Kidney (tissue), 14 donors: ENCODE measurements around the gene ENTHD1. TPM values are rescaled to one million over a fixed set of nuclear protein-coding genes. Genes with fewer than 3 reads are reported as not detected.

ENCODE experiments used
- DNase-seq, 5 donors: peaks; one replicate each; pipeline ENCODE4 v3.0.0-alpha.2; 2013 to 2020
- FAIRE-seq: peaks from 2 replicates; lab custom pipeline; 2012; peaks lifted over from hg19 to GRCh38; lab: Jason Lieb, UNC
- H3K27ac ChIP-seq, 2 donors: one replicate each; pipeline ENCODE4 v1.7.0; 2013; ENCODE audit warnings: low read depth in 2 of 2, low read length in 2 of 2, inconsistent platforms in 1 of 2
- H3K27me3 ChIP-seq: one replicate; pipeline ENCODE4 v1.7.1; 2013; ENCODE audit warnings: low read length, inconsistent platforms; ENCODE audit not compliant: control insufficient read depth, insufficient read depth
- H3K36me3 ChIP-seq, 3 donors: one replicate each; pipeline versions ENCODE4 v1.7.0 to v1.7.1; 2013; ENCODE audit warnings: low read length in 3 of 3, control low read depth in 1 of 3, inconsistent platforms in 1 of 3; ENCODE audit not compliant: insufficient read depth in 3 of 3, control insufficient read depth in 2 of 3
- H3K4me1 ChIP-seq, 3 donors: one replicate each; pipeline versions ENCODE4 v1.7.0 to v1.7.1; 2013; ENCODE audit warnings: low read length in 3 of 3, inconsistent platforms in 1 of 3, low read depth in 1 of 3; ENCODE audit not compliant: control insufficient read depth in 2 of 3, insufficient read depth in 2 of 3
- H3K4me3 ChIP-seq, 3 donors: one replicate each; pipeline versions ENCODE4 v1.7.0 to v1.8.1; 2013; ENCODE audit warnings: low read length in 3 of 3, control low read depth in 1 of 3, inconsistent platforms in 1 of 3
- H3K9ac ChIP-seq, 3 donors: one replicate each; pipeline versions ENCODE4 v1.7.0 to v1.7.1; 2013; ENCODE audit warnings: low read length in 3 of 3, control low read depth in 1 of 3, inconsistent platforms in 1 of 3
- H3K9me3 ChIP-seq, 3 donors: one replicate each; pipeline versions ENCODE4 v1.7.0 to v1.7.1; 2013; ENCODE audit warnings: low read length in 3 of 3, control low read depth in 1 of 3, inconsistent platforms in 1 of 3; ENCODE audit not compliant: control insufficient read depth in 2 of 3, insufficient read depth in 1 of 3
- CTCF ChIP-seq: IDR thresholded peaks from 3 replicates; pipeline ENCODE4 v1.5.1; 2012; ENCODE audit warnings: mild to moderate bottlenecking, moderate library complexity, borderline replicate concordance; ENCODE audit not compliant: insufficient read depth; ENCODE audit errors: extremely low read depth
- intact Hi-C: fragments of 100-400 bp; cut with DNase I; formaldehyde crosslinking; loops from one replicate; pipeline ENCODE4 v1.11.1; 2022
- polyA plus RNA-seq: library from polyadenylated mRNA; stranded (reverse); fragments of 350-450 nt; fragmentation: Illumina TruSeq; extraction: RNeasy Lipid Tissue Mini Kit (QIAGEN cat#74804); gene quantifications from one replicate; pipeline ENCODE4 v1.2.3, GENCODE V29; 2014; ENCODE audit warnings: low read depth, low replicate concordance; ENCODE audit not compliant: insufficient read depth
- total RNA-seq: library from RNA; stranded (reverse); fragmentation: NEBNext Ultra II Directional; extraction: Animal tissue kit (Norgen Biotek cat#: 25700); gene quantifications from one replicate; pipeline ENCODE4 v1.2.1, GENCODE V29; 2021
- donor health status: control.
- donor health status: control.
- donor health status: control.
- donor health status: control.
- donor health status: control.
- donor health status: DM: yes; HTN: yes; CAD: no.
- donor health status: Normal renal cell carcinoma (clear cell type).

The ENTHD1 gene
- total and polyA plus RNA-seq, 2 donors from 2014 or later, result not detected

GRCh38 chr22:39825661-39826102 lies 67.9 kb downstream of the ENTHD1 start:
- FAIRE-seq (no peak), DNase-seq (no peak)
- no peak for TF ChIP-seq CTCF
- Histone ChIP-seq H3K4me1 (no peaks in the 10 kb centered on the region), H3K9ac (no peak overlapping the region), H3K4me3 (no peak overlapping the region), H3K9me3 (no peaks in the 10 kb centered on the region), H3K27ac (no peak overlapping the region), H3K27me3 (no peaks in the 10 kb centered on the region), H3K36me3 (no peaks in the 10 kb centered on the region)
- intact Hi-C loops, result no loop called here

- FAIRE-seq, result no peak
- intact Hi-C loops, result no loop called here
- no peaks in the 10 kb centered on the region for H3K36me3 ChIP-seq
These were observed 72.6 kb downstream of the ENTHD1 start for GRCh38 chr22:39821008-39821407.

GRCh38 chr22:39820256-39820655 lies 73.3 kb downstream of the ENTHD1 start:
- intact Hi-C loops, result no loop called here
- Histone ChIP-seq H3K27me3 (no peaks in the 10 kb centered on the region), H3K9ac (no peak overlapping the region), H3K27ac (no peak overlapping the region), H3K9me3 (no peaks in the 10 kb centered on the region), H3K4me3 (no peak overlapping the region), H3K4me1 (no peaks in the 10 kb centered on the region), H3K36me3 (no peaks in the 10 kb centered on the region)
- FAIRE-seq (no peak), DNase-seq (no peak)
- TF ChIP-seq CTCF, result no peak

More at GRCh38 chr22:39821008-39821407, 72.6 kb downstream of the ENTHD1 start:
- Histone ChIP-seq H3K4me3 (no peak overlapping the region), H3K27ac (no peak overlapping the region), H3K9ac (no peak overlapping the region), H3K9me3 (no peaks in the 10 kb centered on the region), H3K27me3 (no peaks in the 10 kb centered on the region), H3K4me1 (no peaks in the 10 kb centered on the region)
- TF ChIP-seq CTCF, result no peak
- no peak for DNase-seq

GRCh38 chr22:39819429-39819828 lies 74.1 kb downstream of the ENTHD1 start:
- no peaks in the 10 kb centered on the region for H3K4me1 ChIP-seq
- no peak for TF ChIP-seq CTCF
- H3K9ac ChIP-seq, result no peak overlapping the region
- no peaks in the 10 kb centered on the region for H3K27me3 ChIP-seq
- H3K36me3 ChIP-seq, result no peaks in the 10 kb centered on the region
- no peak overlapping the region for H3K4me3 ChIP-seq
- no peak for DNase-seq
- no peak overlapping the region for H3K27ac ChIP-seq
- intact Hi-C loops, result no loop called here
- H3K9me3 ChIP-seq, result no peaks in the 10 kb centered on the region
- FAIRE-seq, result no peak
